HepG2 (cell line): ENCODE measurements around the gene JDP2. TPM values are rescaled to one million over a fixed set of nuclear protein-coding genes. Genes with fewer than 3 reads are reported as not detected.

ENCODE experiments used
- ATAC-seq: fragments of 200-7000 bp; cut with Tn5 transposase; 3 replicates; pipeline ENCODE4 v1.9.1; 2020; ENCODE audit warnings: mild to moderate bottlenecking, moderate library complexity
- BruUV-seq: library from RNA; stranded (reverse); fragments of 400-500 nt; replicated peaks from 2 replicates; lab custom pipeline; 2021; lab: Mats Ljungman, UMichigan
- CTCF ChIA-PET: fragments of 300-600 bp; formaldehyde crosslinking; extraction: SDS; loops from one replicate; lab custom pipeline; 2021; ENCODE audit warnings: low total read pairs, inconsistent platforms, low intra/inter-chr PET ratio; lab: Yijun Ruan, JAX
- POLR2A ChIA-PET: fragments of 350-600 bp; sonication (Branson Sonifier 250); formaldehyde crosslinking; loops from one replicate; lab custom pipeline; 2020; ENCODE audit warnings: antibody characterized with exemption, inconsistent platforms; lab: Yijun Ruan, JAX
- DNase-seq: peaks from one replicate; pipeline ENCODE4 v3.0.0-alpha.2; 2015; ENCODE audit warnings: low spot score
- FAIRE-seq: peaks from 3 replicates; lab custom pipeline; 2011; peaks lifted over from hg19 to GRCh38; lab: Jason Lieb, UNC
- H2AFZ ChIP-seq: one replicate; pipeline ENCODE4 v1.6.1; 2011; ENCODE audit warnings: low read length, inconsistent platforms
- H3K27ac ChIP-seq: fragments of 300-600 bp; 3 replicates; pipeline ENCODE4 v1.8.0; 2011; ENCODE audit warnings: mixed run types, mild to moderate bottlenecking, mixed read lengths, low read length, inconsistent platforms; ENCODE audit not compliant: insufficient read depth; ENCODE audit errors: extremely low read length
- H3K27me3 ChIP-seq, 2 experiments: fragments of 200-600 bp in 1 of 2; 2 replicates in 1 of 2; 3 replicates in 1 of 2; pipeline versions ENCODE4 v1.6.0 to v1.8.0; 2011; ENCODE audit warnings: low read length in 2 of 2, mild to moderate bottlenecking in 2 of 2, moderate library complexity in 2 of 2, inconsistent platforms in 1 of 2; ENCODE audit not compliant: insufficient read depth in 2 of 2, control insufficient read depth in 1 of 2
- H3K36me3 ChIP-seq, 2 experiments: fragments of 200-600 bp in 1 of 2; replicated peaks in 1 of 2; 2 replicates in 1 of 2; 3 replicates in 1 of 2; pipeline versions ENCODE4 v1.5.1 to v1.8.0; 2011; ENCODE audit warnings: low read length in 2 of 2, inconsistent platforms in 1 of 2; ENCODE audit not compliant: insufficient read depth in 2 of 2, control insufficient read depth in 1 of 2
- H3K4me1 ChIP-seq: 2 replicates; pipeline ENCODE4 v1.5.1; 2012; ENCODE audit warnings: low read length, inconsistent platforms; ENCODE audit not compliant: insufficient read depth
- H3K4me2 ChIP-seq: 2 replicates; pipeline ENCODE4 v1.6.0; 2011; ENCODE audit warnings: low read depth, low read length, inconsistent platforms
- H3K4me3 ChIP-seq, 3 experiments: fragments of 200-600 bp in 1 of 3; sonication (generic), shearing (Covaris generic) in 1 of 3; replicated peaks in 1 of 3; 2 replicates each; pipeline ENCODE4 v1.5.1; 2011 to 2016; ENCODE audit warnings: low read length in 3 of 3, inconsistent platforms in 2 of 3, low read depth in 2 of 3, mild to moderate bottlenecking in 2 of 3, control low read depth in 1 of 3, mixed read lengths in 1 of 3; ENCODE audit not compliant: insufficient read depth in 1 of 3
- H3K79me2 ChIP-seq: one replicate; pipeline ENCODE4 v1.6.1; 2011; ENCODE audit warnings: low read length, inconsistent platforms; ENCODE audit not compliant: insufficient read depth
- H3K9ac ChIP-seq: 2 replicates; pipeline ENCODE4 v1.6.0; 2011; ENCODE audit warnings: mild to moderate bottlenecking, low read depth, low read length, inconsistent platforms; ENCODE audit not compliant: insufficient read depth
- H3K9me3 ChIP-seq: 2 replicates; pipeline ENCODE4 v1.5.1; 2012; ENCODE audit warnings: mild to moderate bottlenecking, low read length
- H4K20me1 ChIP-seq: 2 replicates; pipeline ENCODE4 v1.6.0; 2011; ENCODE audit warnings: inconsistent platforms, mild to moderate bottlenecking, low read length, moderate library complexity; ENCODE audit not compliant: insufficient read depth
- CBX2 ChIP-seq, 2 experiments: fragments of 200-600 bp in 1 of 2; sonication (generic); formaldehyde crosslinking in 1 of 2; IDR thresholded peaks; 2 replicates each; pipeline versions ENCODE4 v1.7.0 to v1.8.1; 2018 to 2022; ENCODE audit warnings: low read depth in 2 of 2, low read length in 1 of 2, mild to moderate bottlenecking in 1 of 2, missing genetic modification reagents in 1 of 2
- DMAP1 ChIP-seq: IDR thresholded peaks from 2 replicates; pipeline ENCODE4 v1.6.1; 2016
- GABPA ChIP-seq, 2 experiments: IDR thresholded peaks; 2 replicates each; pipeline ENCODE4 v1.6.1; 2011 to 2016; ENCODE audit warnings: low read depth in 2 of 2, low read length in 1 of 2, missing biosample characterization in 1 of 2, missing genetic modification characterization in 1 of 2
- MZF1 ChIP-seq: sonication (generic); formaldehyde crosslinking; IDR thresholded peaks from 2 replicates; pipeline ENCODE4 v1.8.1; 2023; ENCODE audit warnings: mild to moderate bottlenecking, missing genetic modification reagents, borderline replicate concordance
- PHF21A ChIP-seq: sonication (generic); formaldehyde crosslinking; IDR thresholded peaks from 2 replicates; pipeline ENCODE4 v1.5.0; 2020; ENCODE audit warnings: mild to moderate bottlenecking, missing genetic modification reagents
- RXRB ChIP-seq: IDR thresholded peaks from 2 replicates; pipeline ENCODE4 v1.6.1; 2016; ENCODE audit warnings: borderline replicate concordance, missing genetic modification reagents, missing compliant biosample characterization
- SAP130 ChIP-seq: IDR thresholded peaks from 2 replicates; pipeline ENCODE4 v1.6.1; 2016; ENCODE audit warnings: low read depth
- SIX1 ChIP-seq: sonication (generic); formaldehyde crosslinking; IDR thresholded peaks from 2 replicates; pipeline ENCODE4 v1.4.0; 2020; ENCODE audit warnings: missing genetic modification reagents, borderline replicate concordance
- SOX6 ChIP-seq, 2 experiments: fragments of 450-650 bp in 1 of 2; sonication (generic) in 1 of 2; formaldehyde crosslinking in 1 of 2; IDR thresholded peaks; 2 replicates each; pipeline versions ENCODE4 v1.4.0 to v1.6.1; 2017 to 2020; ENCODE audit warnings: antibody characterized with exemption in 1 of 2, mild to moderate bottlenecking in 1 of 2, missing genetic modification reagents in 1 of 2
- TCF7L2 ChIP-seq: IDR thresholded peaks from 2 replicates; pipeline ENCODE4 v1.6.1; 2011; ENCODE audit warnings: mild to moderate bottlenecking, low read depth, low read length, moderate library complexity
- ZFX ChIP-seq: sonication (generic); formaldehyde crosslinking; IDR thresholded peaks from 2 replicates; pipeline ENCODE4 v1.4.0; 2020; ENCODE audit warnings: mild to moderate bottlenecking, low read depth, missing genetic modification reagents, moderate library complexity
- ZKSCAN1 ChIP-seq: fragments of 150-350 bp; IDR thresholded peaks from 2 replicates; pipeline ENCODE4 v1.6.1; 2014; ENCODE audit warnings: low read length
- ZMAT3 ChIP-seq: sonication (generic); formaldehyde crosslinking; conservative IDR thresholded peaks from 2 replicates; pipeline ENCODE4 v1.7.0; 2021; ENCODE audit warnings: missing genetic modification reagents
- ZNF121 ChIP-seq: sonication (generic); formaldehyde crosslinking; IDR thresholded peaks from 2 replicates; pipeline ENCODE4 v1.5.0; 2020; ENCODE audit warnings: mild to moderate bottlenecking, missing genetic modification reagents
- ZNF317 ChIP-seq: sonication (generic); formaldehyde crosslinking; IDR thresholded peaks from 2 replicates; pipeline ENCODE4 v1.5.0; 2020; ENCODE audit warnings: mild to moderate bottlenecking, missing genetic modification reagents
- ZNF615 ChIP-seq: sonication (generic); formaldehyde crosslinking; IDR thresholded peaks from 2 replicates; pipeline ENCODE4 v1.5.0; 2020; ENCODE audit warnings: mild to moderate bottlenecking, missing genetic modification reagents, borderline replicate concordance
- ZNF724P ChIP-seq: sonication (generic); formaldehyde crosslinking; IDR thresholded peaks from 2 replicates; pipeline ENCODE4 v1.8.0; 2022; ENCODE audit warnings: missing genetic modification reagents, borderline replicate concordance
- ZNF768 ChIP-seq: sonication (generic); formaldehyde crosslinking; IDR thresholded peaks from 2 replicates; pipeline ENCODE4 v1.4.0; 2020; ENCODE audit warnings: missing genetic modification reagents
- WGBS: methylation state at CpG from one replicate; pipeline ENCODE4 v1.1.6; 2017; ENCODE audit warnings: low lambda C conversion rate; 5-methylcytosine and 5-hydroxymethylcytosine counted together
- in situ Hi-C: cut with HindIII; loops from 2 replicates; pipeline ENCODE4 v1.10.0; 2017; ENCODE audit warnings: low pct_unique_long_range_greater_than_20kb; ENCODE audit not compliant: extremely low pct_ligation_motif_present
- intact Hi-C: fragments of 100-400 bp; cut with micrococcal nuclease; formaldehyde crosslinking; loops from one replicate; pipeline ENCODE4 v1.10.0; 2022; ENCODE audit not compliant: unreplicated experiment
- polyA plus RNA-seq, 8 experiments: library from polyadenylated mRNA; depleted of rRNA in 3 of 8; stranded (reverse) in 7 of 8; unstranded in 1 of 8; fragments of >200 nt; fragmentation: Illumina TruSeq in 4 of 8; extraction: Trizol in 4 of 8; gene quantifications; 2 replicates each; pipeline versions ENCODE4 v1.2.1 to v1.2.3, GENCODE V29; 2011 to 2016; ENCODE audit warnings: low read depth in 4 of 8, missing spikeins in 1 of 8, mixed read lengths in 1 of 8; ENCODE audit not compliant: insufficient read depth in 1 of 8
- total RNA-seq, 5 experiments: library from RNA; depleted of rRNA; stranded (reverse); fragments of >200 nt; fragmentation: Illumina TruSeq; extraction: Trizol; gene quantifications; 2 replicates each; pipeline ENCODE4 v1.2.3, GENCODE V29; 2016; ENCODE audit warnings: low read depth in 1 of 5
- TF ChIP-seq, protein P1 (sequence below): sonication (generic); formaldehyde crosslinking; IDR thresholded peaks from 2 replicates; pipeline ENCODE4 v1.4.0; 2020; ENCODE audit warnings: missing genetic modification reagents
- TF ChIP-seq, protein P2 (sequence below): IDR thresholded peaks from 2 replicates; pipeline ENCODE4 v1.6.1; 2016; ENCODE audit warnings: low read depth, borderline replicate concordance

JDP2 gene
- total and polyA plus RNA-seq, 2 of the 13 experiments (the other 11 are each of a cell fraction or from before 2014, with no cell fraction given), result 8.0 to 8.9 TPM

DNA sequence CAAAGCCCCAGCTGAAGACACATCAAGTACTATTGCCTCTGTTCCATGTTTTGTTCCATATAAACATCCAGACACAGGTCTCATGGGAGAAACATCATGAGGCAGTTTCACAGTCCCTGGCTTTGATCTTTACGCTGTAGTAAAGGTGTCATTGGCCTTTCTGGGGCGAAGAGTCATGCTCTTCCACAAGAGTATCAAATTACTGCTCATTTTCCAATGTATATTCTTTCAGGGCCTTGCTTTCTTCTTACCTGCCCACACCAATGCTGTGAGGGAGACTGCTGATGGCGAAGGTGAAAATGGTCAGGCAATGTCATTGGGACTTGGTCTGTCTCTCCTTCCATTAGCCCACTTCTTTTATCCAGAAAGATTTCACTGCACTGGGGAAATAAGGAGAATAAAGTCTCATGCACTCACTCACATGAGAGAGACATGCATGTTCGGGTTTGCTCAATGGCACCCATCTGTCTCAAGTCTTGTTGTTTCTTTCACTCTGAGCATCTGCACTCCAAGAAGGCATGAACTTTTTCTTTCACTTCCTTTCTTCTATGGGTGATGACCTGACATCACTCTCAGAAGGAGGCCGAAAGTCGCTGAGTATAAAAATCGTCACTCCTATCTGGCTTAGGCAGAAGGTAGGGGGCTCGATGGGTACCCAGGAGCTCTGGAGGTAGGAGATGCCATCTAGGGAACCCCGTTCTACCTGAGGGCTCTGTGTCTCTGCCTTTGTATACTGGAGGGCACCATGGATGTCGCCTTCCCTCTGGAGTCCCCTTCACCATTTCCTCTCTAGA lies 1.3 kb upstream of the JDP2 start:
- POLR2A ChIA-PET, result no interaction called here
- Histone ChIP-seq H3K4me3 (peak overlapping the region; percentile 78 to 80 (median 79)), H3K9me3 (no peaks in the 10 kb centered on the region), H3K4me2 (peak overlapping the region; percentile 96), H2AFZ (peak overlapping the region; percentile 44), H3K4me1 (peaks cover 41% of the 10 kb centered on the region), H3K79me2 (peaks cover 4% of the 10 kb centered on the region), H4K20me1 (peaks cover 11% of the 10 kb centered on the region; the same call in 1 of the 2 replicates), H3K36me3 (no peaks in the 10 kb centered on the region; a peak in 1 of 5 replicates), H3K9ac (peak overlapping the region; percentile 58; the same call in 1 of the 2 replicates), H3K27ac (no peak overlapping the region), H3K27me3 (peaks cover 0 to 5% of the 10 kb centered on the region in 2 experiments; a peak in 2 of 5 replicates)
- in situ Hi-C loops (no loop called here), intact Hi-C loops (loop anchor here (5.0 kb wide), 1 partner anchor 119 kb away; no protein-coding TSS in a partner anchor)
- FAIRE-seq, result peak; percentile 58
- peak; percentile 52 for ATAC-seq
- peak; percentile 40 for DNase-seq
- BruUV-seq, result no TSS peak
- 8% methylated on average over 10 of the region's 10 CpGs for WGBS
- CTCF ChIA-PET, result no interaction called here
- no peak for TF ChIP-seq ZNF724P (CRISPR knock-in tag)
- no peak for TF ChIP-seq ZNF121 (CRISPR knock-in tag)
- 0 out of 2 replicates have a peak, but pooled peaks have one; percentile 29 for TF ChIP-seq RXRB (CRISPR knock-in tag)
- TF ChIP-seq, protein P1, sequence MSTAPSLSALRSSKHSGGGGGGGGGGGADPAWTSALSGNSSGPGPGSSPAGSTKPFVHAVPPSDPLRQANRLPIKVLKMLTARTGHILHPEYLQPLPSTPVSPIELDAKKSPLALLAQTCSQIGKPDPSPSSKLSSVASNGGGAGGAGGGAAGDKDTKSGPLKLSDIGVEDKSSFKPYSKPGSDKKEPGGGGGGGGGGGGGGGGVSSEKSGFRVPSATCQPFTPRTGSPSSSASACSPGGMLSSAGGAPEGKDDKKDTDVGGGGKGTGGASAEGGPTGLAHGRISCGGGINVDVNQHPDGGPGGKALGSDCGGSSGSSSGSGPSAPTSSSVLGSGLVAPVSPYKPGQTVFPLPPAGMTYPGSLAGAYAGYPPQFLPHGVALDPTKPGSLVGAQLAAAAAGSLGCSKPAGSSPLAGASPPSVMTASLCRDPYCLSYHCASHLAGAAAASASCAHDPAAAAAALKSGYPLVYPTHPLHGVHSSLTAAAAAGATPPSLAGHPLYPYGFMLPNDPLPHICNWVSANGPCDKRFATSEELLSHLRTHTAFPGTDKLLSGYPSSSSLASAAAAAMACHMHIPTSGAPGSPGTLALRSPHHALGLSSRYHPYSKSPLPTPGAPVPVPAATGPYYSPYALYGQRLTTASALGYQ, result no peak
- no peak for TF ChIP-seq ZNF615 (CRISPR knock-in tag)
- no peak for TF ChIP-seq PHF21A (CRISPR knock-in tag)
- TF ChIP-seq ZKSCAN1, result no peak
- TF ChIP-seq CBX2 (IDR thresholded peaks at IDR 0.05; ENCODE audit: low read depth, low read length), result no peak
- no peak for TF ChIP-seq CBX2 (CRISPR knock-in tag; IDR thresholded peaks at IDR 0.05; ENCODE audit: low read depth)
- TF ChIP-seq, protein P2, sequence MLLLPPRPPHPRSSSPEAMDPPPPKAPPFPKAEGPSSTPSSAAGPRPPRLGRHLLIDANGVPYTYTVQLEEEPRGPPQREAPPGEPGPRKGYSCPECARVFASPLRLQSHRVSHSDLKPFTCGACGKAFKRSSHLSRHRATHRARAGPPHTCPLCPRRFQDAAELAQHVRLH (CRISPR knock-in tag), result no peak
- TF ChIP-seq ZFX (CRISPR knock-in tag), result peak; percentile 10; the same call in 1 of the 2 replicates
- TF ChIP-seq MZF1 (CRISPR knock-in tag), result no peak
- peak; percentile 93 for TF ChIP-seq SIX1 (CRISPR knock-in tag)
- TF ChIP-seq SAP130, result peak; percentile 37; the same call in 1 of the 2 replicates
- TF ChIP-seq ZNF317 (CRISPR knock-in tag), result peak; percentile 94
- TF ChIP-seq SOX6 (IDR thresholded peaks at IDR 0.05), result no peak
- TF ChIP-seq SOX6 (CRISPR knock-in tag; IDR thresholded peaks at IDR 0.05), result peak; percentile 21; the same call in 1 of the 2 replicates
- no peak for TF ChIP-seq DMAP1 (CRISPR knock-in tag)
- TF ChIP-seq GABPA (IDR thresholded peaks at IDR 0.05; ENCODE audit: low read depth, low read length), result no peak
- no peak for TF ChIP-seq GABPA (CRISPR knock-in tag; IDR thresholded peaks at IDR 0.05; ENCODE audit: low read depth)
- no peak for TF ChIP-seq ZNF768 (CRISPR knock-in tag)
- 0 out of 2 replicates have a peak, but pooled peaks have one; percentile 32 for TF ChIP-seq TCF7L2
- 0 out of 2 replicates have a peak, but pooled peaks have one; percentile 35 for TF ChIP-seq ZMAT3 (CRISPR knock-in tag)
